ENCODE data around the gene MEIG1.
A peak's percentile ranks its signal among the peaks of the same experiment; 100 is the strongest.

DNA sequence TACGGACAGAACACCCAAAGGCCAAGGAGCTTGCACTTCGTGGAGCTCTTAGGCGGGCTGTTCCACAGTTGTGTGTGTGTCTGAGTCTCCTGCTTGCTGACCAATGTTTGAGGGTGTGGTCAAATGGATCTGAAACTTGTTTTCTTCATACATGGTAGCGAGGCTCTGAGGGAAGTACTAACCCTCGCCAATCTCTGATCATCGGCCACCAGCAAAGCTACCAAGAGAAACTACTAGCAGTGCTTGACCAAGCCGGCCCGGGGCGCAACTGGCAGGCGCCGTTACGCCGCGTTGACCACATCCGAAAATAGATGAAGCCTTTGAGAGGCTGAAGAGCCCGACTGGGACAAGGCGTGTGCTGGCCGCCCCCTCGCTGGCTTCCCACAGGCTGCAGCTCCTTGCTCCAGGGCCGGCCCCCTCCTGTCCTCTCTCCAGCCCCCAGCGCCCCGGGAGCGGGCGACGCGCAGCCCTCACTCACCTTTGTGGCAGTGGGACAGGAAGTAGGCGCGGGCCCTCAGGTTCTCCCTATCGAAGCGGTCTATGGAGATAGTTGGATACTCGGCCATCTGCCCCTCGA is 5.7 kb upstream of the MEIG1 start:
- TF ChIP-seq, protein P1, sequence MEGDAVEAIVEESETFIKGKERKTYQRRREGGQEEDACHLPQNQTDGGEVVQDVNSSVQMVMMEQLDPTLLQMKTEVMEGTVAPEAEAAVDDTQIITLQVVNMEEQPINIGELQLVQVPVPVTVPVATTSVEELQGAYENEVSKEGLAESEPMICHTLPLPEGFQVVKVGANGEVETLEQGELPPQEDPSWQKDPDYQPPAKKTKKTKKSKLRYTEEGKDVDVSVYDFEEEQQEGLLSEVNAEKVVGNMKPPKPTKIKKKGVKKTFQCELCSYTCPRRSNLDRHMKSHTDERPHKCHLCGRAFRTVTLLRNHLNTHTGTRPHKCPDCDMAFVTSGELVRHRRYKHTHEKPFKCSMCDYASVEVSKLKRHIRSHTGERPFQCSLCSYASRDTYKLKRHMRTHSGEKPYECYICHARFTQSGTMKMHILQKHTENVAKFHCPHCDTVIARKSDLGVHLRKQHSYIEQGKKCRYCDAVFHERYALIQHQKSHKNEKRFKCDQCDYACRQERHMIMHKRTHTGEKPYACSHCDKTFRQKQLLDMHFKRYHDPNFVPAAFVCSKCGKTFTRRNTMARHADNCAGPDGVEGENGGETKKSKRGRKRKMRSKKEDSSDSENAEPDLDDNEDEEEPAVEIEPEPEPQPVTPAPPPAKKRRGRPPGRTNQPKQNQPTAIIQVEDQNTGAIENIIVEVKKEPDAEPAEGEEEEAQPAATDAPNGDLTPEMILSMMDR (IDR thresholded peaks at IDR 0.05), result peak in 3 of 12 donors; percentile 18 to 37 (median 27)
- no peak for TF ChIP-seq POLR2A (IDR thresholded peaks at IDR 0.05)
